HG03342 (cell line): ENCODE results near the gene GMPR2.

Experiments
- ATAC-seq: cut with Tn5 transposase; IDR thresholded peaks from one replicate; pipeline ENCODE4 v1.9.1; 2021; ENCODE audit warnings: mild to moderate bottlenecking, moderate library complexity; ENCODE audit not compliant: unreplicated experiment

GMPR2 gene

GRCh38 chr14:24232645-24233537 lies at the start of gene GMPR2:
Gene GMPR2, plus strand, starts transcription at chr14:24232929. Its CDS starts 325 bp downstream, at chr14:24233254.
- peak; percentile 49 for ATAC-seq

- ATAC-seq, result no peak
Measured at GRCh38 chr14:24183014-24183481, 49.7 kb upstream of the GMPR2 start.

DNA sequence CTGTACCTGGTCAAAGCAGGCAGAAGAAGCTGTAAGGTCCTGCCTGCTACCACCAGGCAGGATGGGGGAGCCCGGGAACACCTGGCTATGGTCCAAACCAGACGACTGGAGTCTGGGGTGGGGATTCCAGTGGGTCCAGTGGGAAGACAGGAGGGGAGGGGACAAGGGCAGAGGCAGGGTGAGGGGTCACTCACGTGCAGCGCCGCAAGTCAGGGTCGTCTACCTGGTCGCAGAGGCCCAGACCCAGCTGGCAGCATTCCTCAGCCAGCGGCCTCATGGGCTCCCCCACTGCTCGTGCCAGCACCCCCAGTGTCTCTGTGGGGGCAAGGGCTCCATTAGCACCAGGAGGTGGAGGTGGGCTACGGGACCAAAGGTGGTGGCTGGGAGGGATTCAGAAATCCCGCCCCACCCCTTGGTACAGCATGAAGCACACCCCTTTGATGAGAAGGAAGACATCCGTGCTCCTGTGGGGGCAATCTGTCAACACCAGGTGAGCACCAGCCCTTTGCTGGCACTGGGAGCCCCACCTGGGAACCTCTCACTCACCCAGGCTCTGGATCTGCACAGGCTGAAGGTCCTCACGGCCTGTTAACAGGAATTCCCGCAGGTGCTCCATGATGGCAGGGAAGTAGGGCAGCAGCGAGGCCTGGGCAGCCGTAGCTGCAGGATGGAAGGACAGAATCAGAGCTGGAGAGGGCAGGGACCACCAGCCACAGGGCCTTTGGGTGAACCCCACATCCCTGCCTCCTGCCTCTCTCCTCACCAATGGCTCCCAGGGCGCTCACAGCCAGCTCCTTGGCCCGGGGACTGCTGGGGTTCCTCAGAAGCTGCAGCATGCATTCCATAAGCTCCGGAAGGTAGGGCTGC lies 48.4 kb upstream of the GMPR2 start:
- ATAC-seq, result no peak

DNA sequence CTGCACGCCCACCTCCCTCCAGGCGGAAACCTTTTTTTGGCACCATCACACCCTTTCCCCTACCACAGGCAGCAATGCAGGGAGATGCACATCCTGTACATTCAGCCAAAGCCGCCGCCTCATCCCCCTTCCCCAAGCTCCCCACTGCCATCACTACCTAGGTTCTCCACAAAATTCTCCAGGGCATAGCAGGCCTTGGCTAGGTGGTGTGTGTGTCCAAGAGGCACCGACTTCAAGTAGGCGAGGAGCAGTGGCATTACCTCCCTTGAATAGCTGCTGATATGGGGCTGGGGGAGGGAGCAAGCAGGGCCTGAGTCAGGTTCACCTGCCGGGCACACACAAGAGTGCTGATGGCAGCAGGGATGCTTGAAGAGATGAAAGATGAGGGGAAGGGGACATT lies 47.7 kb upstream of the GMPR2 start:
- ATAC-seq, result no peak

- no peak for ATAC-seq
Measured at GRCh38 chr14:24185741-24186140, 47.0 kb upstream of the GMPR2 start.

DNA sequence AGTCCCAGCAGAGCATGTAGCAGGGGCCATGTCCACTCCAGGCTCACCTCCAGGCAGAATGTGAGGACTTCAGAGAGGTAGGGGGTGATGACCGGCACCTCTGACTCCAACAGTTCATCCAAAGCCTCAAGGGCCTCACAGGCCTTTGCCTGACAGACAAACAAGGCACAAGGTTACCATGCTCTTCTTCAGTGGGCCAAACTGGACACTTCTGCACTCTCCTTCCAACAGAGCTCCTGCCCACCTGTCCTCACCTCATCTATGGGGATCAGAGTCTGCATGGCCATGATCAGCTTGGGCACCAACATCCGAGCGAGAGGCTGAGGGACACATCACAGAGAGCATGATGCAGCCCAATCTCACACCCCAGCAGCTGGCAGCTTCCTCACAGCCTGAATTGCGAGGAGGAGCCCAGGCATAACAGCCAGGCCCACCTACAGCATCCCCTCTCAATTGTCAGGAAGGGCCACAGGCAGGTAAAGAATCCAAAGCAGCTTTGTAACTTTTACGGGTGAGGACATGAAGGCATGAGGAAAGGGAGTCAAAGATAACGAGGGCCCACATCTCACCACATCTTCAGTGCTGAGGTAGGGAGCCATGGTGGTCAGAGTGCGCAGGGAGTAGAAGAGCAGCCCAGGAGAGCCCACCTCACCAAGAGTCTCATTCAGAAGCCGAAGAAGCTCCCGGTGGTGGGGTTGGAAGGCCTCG lies 45.7 kb upstream of the GMPR2 start:
- ATAC-seq, result no peak

DNA sequence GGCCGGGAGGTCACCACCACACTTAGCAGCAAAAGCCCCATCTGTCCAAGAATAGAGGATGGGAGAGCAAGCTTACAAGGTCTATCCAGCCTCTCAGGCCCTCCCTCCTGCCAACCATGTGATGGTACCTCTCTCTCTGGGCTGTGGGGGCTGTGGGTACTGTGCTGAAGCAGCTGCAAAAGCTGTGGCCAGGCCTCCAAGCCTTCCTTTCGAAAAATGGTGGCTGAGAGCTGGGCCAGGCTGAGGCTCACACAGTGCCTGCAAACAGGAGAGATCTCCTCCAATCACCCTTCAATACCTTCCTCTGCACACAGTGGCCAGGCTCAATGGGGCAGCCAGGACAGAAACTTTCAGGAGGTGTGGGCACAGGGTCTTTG lies 45.2 kb upstream of the GMPR2 start:
- no peak for ATAC-seq

- peak; percentile 88 for ATAC-seq
Measured at GRCh38 chr14:24188251-24189058, 44.3 kb upstream of the GMPR2 start, which contains the start of gene IPO4. Gene IPO4, minus strand, starts transcription at chr14:24188816. Its CDS starts 29 bp downstream, at chr14:24188787.

DNA sequence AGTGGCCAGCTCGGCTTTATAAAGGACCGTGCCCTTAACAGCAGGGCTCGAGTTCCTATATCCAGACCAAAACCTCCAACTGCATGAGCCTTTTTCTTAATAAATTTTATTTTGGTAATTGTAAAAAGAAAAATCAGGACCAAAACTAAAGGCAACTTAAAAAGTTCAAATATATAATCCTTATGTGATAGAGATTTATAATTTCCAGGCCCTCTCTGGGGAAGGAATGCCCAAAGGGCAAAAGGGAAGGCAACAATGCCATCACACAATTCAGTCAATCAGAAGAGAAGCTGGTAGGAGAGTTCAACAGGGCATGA lies 43.7 kb upstream of the GMPR2 start:
- no peak for ATAC-seq

DNA sequence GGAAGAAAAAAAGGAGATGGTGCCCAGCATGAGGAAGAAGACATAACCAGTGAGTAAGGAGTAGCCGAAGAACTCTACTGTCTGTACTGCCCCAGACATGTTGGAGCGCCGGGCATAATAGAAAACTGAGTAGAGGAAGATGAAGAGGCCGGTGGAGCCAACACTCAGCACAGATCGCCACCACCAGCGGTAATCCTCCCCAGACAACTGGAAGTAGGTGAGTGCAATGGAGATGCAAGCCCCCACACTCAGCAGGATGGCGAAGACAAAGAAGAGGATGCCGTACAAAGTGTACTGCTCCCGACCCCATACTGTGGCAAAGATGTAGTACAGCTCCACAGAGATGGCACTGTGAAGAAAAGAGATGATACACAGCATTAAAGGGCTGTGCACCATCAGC lies 43.3 kb upstream of the GMPR2 start:
- ATAC-seq, result no peak

GRCh38 chr14:24190416-24190815 lies 42.3 kb upstream of the GMPR2 start:
- no peak for ATAC-seq

- ATAC-seq, result no peak
Measured at GRCh38 chr14:24192933-24193332, 39.8 kb upstream of the GMPR2 start.

GRCh38 chr14:24194186-24194872 lies 38.4 kb upstream of the GMPR2 start:
- no peak for ATAC-seq

GRCh38 chr14:24194873-24195185 lies 37.9 kb upstream of the GMPR2 start:
- no peak for ATAC-seq

- peak; percentile 79 for ATAC-seq
Measured at GRCh38 chr14:24195186-24196070, 37.3 kb upstream of the GMPR2 start, which contains the start of gene TM9SF1. Gene TM9SF1, minus strand, starts transcription at chr14:24195441. Its CDS starts 422 bp downstream, at chr14:24195019.

- peak; percentile 4 for ATAC-seq
Measured at GRCh38 chr14:24196071-24197055, 36.4 kb upstream of the GMPR2 start.

DNA sequence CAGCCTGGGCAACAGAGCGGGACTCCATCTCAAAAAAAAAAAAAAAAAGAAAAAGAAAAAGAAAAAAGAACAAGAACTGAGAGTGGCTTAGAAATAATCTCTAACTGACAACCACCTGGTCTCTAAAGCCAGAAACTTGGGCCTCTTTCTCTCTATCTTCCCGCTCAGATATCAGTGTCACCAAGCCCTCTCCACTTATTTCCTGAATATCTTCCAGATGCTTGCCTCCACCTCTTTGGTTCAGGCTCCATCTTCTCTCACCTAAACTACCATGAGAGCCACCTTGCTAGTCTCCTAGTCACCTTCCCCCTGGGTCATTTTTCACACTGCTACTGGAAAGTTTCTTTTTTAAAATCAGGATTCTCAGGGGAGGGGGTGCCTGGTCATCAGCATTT lies 35.7 kb upstream of the GMPR2 start:
- no peak for ATAC-seq
